C4-2B (cell line): ENCODE data around the gene ASB10.

Experiments
- H3K27ac ChIP-seq: fragments of 450-650 bp; 2 replicates; pipeline ENCODE4 v1.5.1; 2017
- CTCF ChIP-seq: fragments of 450-650 bp; conservative IDR thresholded peaks from 2 replicates; pipeline ENCODE4 v1.5.1; 2017; ENCODE audit warnings: mild to moderate bottlenecking
- ZFX ChIP-seq: fragments of 450-650 bp; IDR thresholded peaks from 2 replicates; pipeline ENCODE4 v1.6.1; 2017

The ASB10 gene

GRCh38 chr7:151193203-151193978, 6.3 kb upstream of the ASB10 start:
- TF ChIP-seq CTCF: no peak
- no peak for TF ChIP-seq ZFX
- no peak overlapping the region for H3K27ac ChIP-seq

- H3K27ac ChIP-seq: no peak overlapping the region
- TF ChIP-seq ZFX (no peak), CTCF (no peak)
Observed at GRCh38 chr7:151192002-151192539, 5.0 kb upstream of the ASB10 start.

GRCh38 chr7:151191544-151191943, 4.5 kb upstream of the ASB10 start:
- no peak overlapping the region for H3K27ac ChIP-seq
- TF ChIP-seq CTCF: no peak

GRCh38 chr7:151189038-151189437, 2.0 kb upstream of the ASB10 start:
- TF ChIP-seq CTCF: no peak
- no peak for TF ChIP-seq ZFX

GRCh38 chr7:151188252-151188542, 1.1 kb upstream of the ASB10 start:
- TF ChIP-seq ZFX (no peak), CTCF (no peak)
- no peak overlapping the region for H3K27ac ChIP-seq

More at GRCh38 chr7:151189038-151189437, 2.0 kb upstream of the ASB10 start:
- no peak overlapping the region for H3K27ac ChIP-seq

GRCh38 chr7:151187409-151188251, 580 bp upstream of the ASB10 start:
- H3K27ac ChIP-seq: no peak overlapping the region
- TF ChIP-seq ZFX (no peak), CTCF (no peak)
